T-helper 1 cell treated with Interleukin-12 subunit alpha and Interleukin-12 subunit beta and Interleukin-4 antibody, amounts not matched to agents 30 μg/mL and 1 μg/mL, for 36 hours (primary cell): ENCODE results near the gene CD300E.

ENCODE experiments used
- H3K27ac Mint-ChIP-seq: one replicate; pipeline ENCODE4 v1.8.0; 2021; ENCODE audit warnings: mild to moderate bottlenecking, mixed read lengths
- H3K27me3 Mint-ChIP-seq: one replicate; pipeline ENCODE4 v1.8.0; 2021; ENCODE audit warnings: low read depth, mixed read lengths
- H3K36me3 Mint-ChIP-seq: one replicate; pipeline ENCODE4 v1.8.0; 2021; ENCODE audit warnings: low read depth, mixed read lengths
- H3K4me1 Mint-ChIP-seq: one replicate; pipeline ENCODE4 v1.8.0; 2021; ENCODE audit warnings: low read depth, mixed read lengths
- H3K4me3 Mint-ChIP-seq: one replicate; pipeline ENCODE4 v1.8.0; 2021; ENCODE audit warnings: mild to moderate bottlenecking, moderate library complexity, mixed read lengths
- H3K9me3 Mint-ChIP-seq: one replicate; pipeline ENCODE4 v1.8.0; 2021; ENCODE audit warnings: mixed read lengths

CD300E gene

DNA sequence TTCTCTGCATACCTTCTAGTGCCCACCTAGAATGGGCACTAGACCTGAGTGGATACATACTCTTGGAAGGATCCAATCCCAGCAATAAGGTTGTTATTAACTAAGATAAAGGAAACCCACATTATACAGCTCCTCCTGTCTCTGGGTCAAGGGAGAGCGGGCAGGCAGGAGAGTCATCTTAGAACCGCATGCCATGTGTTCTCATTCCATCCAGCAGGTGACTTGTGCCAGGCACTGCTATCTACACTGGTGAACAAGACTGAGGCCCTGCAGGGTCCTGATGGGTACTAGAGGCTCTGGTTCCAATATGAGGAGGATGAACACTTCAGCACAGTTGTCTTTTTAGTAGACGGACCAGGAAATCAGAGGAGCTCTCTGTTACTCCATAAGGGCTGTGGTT lies 50.4 kb downstream of the CD300E start:
- Mint-ChIP-seq H3K4me3 (no peak overlapping the region), H3K36me3 (no peaks in the 10 kb centered on the region), H3K4me1 (peaks cover 11% of the 10 kb centered on the region), H3K27ac (no peak overlapping the region), H3K27me3 (peaks cover 38% of the 10 kb centered on the region), H3K9me3 (no peaks in the 10 kb centered on the region)

GRCh38 chr17:74571621-74572270 lies 51.8 kb downstream of the CD300E start:
- Mint-ChIP-seq H3K4me3 (no peak overlapping the region), H3K36me3 (no peaks in the 10 kb centered on the region), H3K27me3 (peaks cover 45% of the 10 kb centered on the region), H3K9me3 (no peaks in the 10 kb centered on the region), H3K27ac (no peak overlapping the region), H3K4me1 (peaks cover 13% of the 10 kb centered on the region)

- peaks cover 35% of the 10 kb centered on the region for H3K27me3 Mint-ChIP-seq
- H3K9me3 Mint-ChIP-seq = no peaks in the 10 kb centered on the region
- peaks cover 13% of the 10 kb centered on the region for H3K4me1 Mint-ChIP-seq
- H3K27ac Mint-ChIP-seq = no peak overlapping the region
- H3K4me3 Mint-ChIP-seq = no peak overlapping the region
- no peaks in the 10 kb centered on the region for H3K36me3 Mint-ChIP-seq
Observed at GRCh38 chr17:74569020-74570003, 54.2 kb downstream of the CD300E start.

- H3K27ac Mint-ChIP-seq = peak overlapping the region; percentile 3
- H3K4me1 Mint-ChIP-seq = peaks cover 13% of the 10 kb centered on the region
- H3K27me3 Mint-ChIP-seq = peaks cover 38% of the 10 kb centered on the region
- H3K36me3 Mint-ChIP-seq = no peaks in the 10 kb centered on the region
- H3K4me3 Mint-ChIP-seq = no peak overlapping the region
- no peaks in the 10 kb centered on the region for H3K9me3 Mint-ChIP-seq
Observed at GRCh38 chr17:74568106-74568873, 55.2 kb downstream of the CD300E start.

GRCh38 chr17:74567397-74567796 lies 56.1 kb downstream of the CD300E start, which contains the start of gene CD300H:
Gene CD300H, minus strand, starts transcription at chr17:74567509.
- Mint-ChIP-seq H3K9me3 (no peaks in the 10 kb centered on the region), H3K27me3 (peaks cover 41% of the 10 kb centered on the region), H3K4me3 (no peak within 1 kb of the TSS), H3K27ac (peak within 1 kb of the TSS; percentile 3), H3K4me1 (peaks cover 13% of the 10 kb centered on the region), H3K36me3 (no peaks in the 10 kb centered on the region)

GRCh38 chr17:74566132-74566753 lies 57.3 kb downstream of the CD300E start:
- H3K4me1 Mint-ChIP-seq = peaks cover 13% of the 10 kb centered on the region
- peaks cover 38% of the 10 kb centered on the region for H3K27me3 Mint-ChIP-seq
- no peak overlapping the region for H3K4me3 Mint-ChIP-seq
- no peak overlapping the region for H3K27ac Mint-ChIP-seq
- H3K36me3 Mint-ChIP-seq = no peaks in the 10 kb centered on the region
- no peaks in the 10 kb centered on the region for H3K9me3 Mint-ChIP-seq

GRCh38 chr17:74565126-74565525 lies 58.4 kb downstream of the CD300E start:
- Mint-ChIP-seq H3K4me1 (peaks cover 13% of the 10 kb centered on the region), H3K27ac (no peak overlapping the region), H3K36me3 (no peaks in the 10 kb centered on the region), H3K4me3 (no peak overlapping the region), H3K9me3 (no peaks in the 10 kb centered on the region), H3K27me3 (peaks cover 33% of the 10 kb centered on the region)

DNA sequence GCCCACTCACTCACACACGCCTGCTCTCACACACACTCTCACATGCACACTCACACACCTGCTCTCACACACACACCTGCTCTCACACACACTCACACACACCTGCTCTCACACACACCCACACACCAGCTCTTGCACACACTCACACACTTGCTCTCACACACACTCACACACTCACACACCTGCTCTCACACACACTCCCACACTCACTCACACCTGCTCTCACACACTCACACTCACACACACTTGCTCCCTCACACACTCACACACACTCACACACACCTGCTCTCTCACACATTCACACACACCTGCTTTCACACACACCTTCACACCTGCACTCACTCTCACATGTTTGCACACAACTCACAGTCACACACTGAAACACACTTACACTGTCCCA lies 60.2 kb downstream of the CD300E start:
- no peak overlapping the region for H3K4me3 Mint-ChIP-seq
- H3K27ac Mint-ChIP-seq = no peak overlapping the region
- peaks cover 27% of the 10 kb centered on the region for H3K27me3 Mint-ChIP-seq
- H3K4me1 Mint-ChIP-seq = peaks cover 7% of the 10 kb centered on the region
- no peaks in the 10 kb centered on the region for H3K36me3 Mint-ChIP-seq
- no peaks in the 10 kb centered on the region for H3K9me3 Mint-ChIP-seq

GRCh38 chr17:74561586-74561985 lies 62.0 kb downstream of the CD300E start:
- no peak overlapping the region for H3K4me3 Mint-ChIP-seq
- no peaks in the 10 kb centered on the region for H3K36me3 Mint-ChIP-seq
- H3K9me3 Mint-ChIP-seq = no peaks in the 10 kb centered on the region
- no peak overlapping the region for H3K27ac Mint-ChIP-seq
- peaks cover 4% of the 10 kb centered on the region for H3K4me1 Mint-ChIP-seq
- peaks cover 28% of the 10 kb centered on the region for H3K27me3 Mint-ChIP-seq
